Gastroesophageal sphincter (tissue), 3 donors: ENCODE data around the gene ACOT7.

ENCODE experiments used
- CTCF ChIP-seq, 4 experiments: fragments of 200-600 bp in 2 of 4; fragments of 450-650 bp in 2 of 4; sonication (generic) in 1 of 4; IDR thresholded peaks; one replicate each; pipeline ENCODE4 v1.5.1; 2017 to 2019; ENCODE audit warnings: antibody characterized with exemption in 4 of 4, mild to moderate bottlenecking in 2 of 4, moderate library complexity in 2 of 4
- EP300 ChIP-seq: sonication (generic); formaldehyde crosslinking; IDR thresholded peaks from one replicate; pipeline ENCODE4 v1.6.1; 2017; ENCODE audit warnings: antibody characterized with exemption, mild to moderate bottlenecking
- POLR2A ChIP-seq, 2 donors: fragments of 450-650 bp; IDR thresholded peaks; one replicate each; pipeline ENCODE4 v1.6.1; 2017; ENCODE audit warnings: antibody characterized with exemption in 2 of 2, mild to moderate bottlenecking in 2 of 2, moderate library complexity in 1 of 2
- POLR2AphosphoS5 ChIP-seq: sonication (generic); formaldehyde crosslinking; IDR thresholded peaks from one replicate; pipeline ENCODE4 v1.6.1; 2017; ENCODE audit warnings: antibody characterized with exemption

- TF ChIP-seq CTCF (IDR thresholded peaks at IDR 0.05) (peak in 3 of 4 experiments; percentile 97 to 99 (median 98)), POLR2AphosphoS5 (no peak), POLR2A (IDR thresholded peaks at IDR 0.05) (no peak), EP300 (no peak)
Measured at GRCh38 chr1:6246497-6247467, 146.8 kb downstream of the ACOT7 start.
